Urothelium cell line (cell line): Measurements from ENCODE around the gene MYL10.
A peak's percentile ranks its signal among the peaks of the same experiment; 100 is the strongest.
"Not testable (repeated sequence)": the region's sequence is repeated elsewhere in the genome, so short reads cannot be mapped to it uniquely, and the experiment has no call there.

Experiments used
- DNase-seq: peaks from one replicate; pipeline ENCODE4 v3.0.0; 2011; ENCODE audit warnings: low spot score, mixed read lengths
- FAIRE-seq: peaks from 2 replicates; lab custom pipeline; 2011; peaks lifted over from hg19 to GRCh38; lab: Jason Lieb, UNC

MYL10 gene

GRCh38 chr7:101657171-101657570 lies 28.1 kb upstream of the MYL10 start:
- DNase-seq: no peak
- no peak for FAIRE-seq

- DNase-seq (no peak), FAIRE-seq (no peak)
Measured at GRCh38 chr7:101651112-101651511, 22.0 kb upstream of the MYL10 start.

GRCh38 chr7:101650579-101651081 lies 21.5 kb upstream of the MYL10 start:
- FAIRE-seq (peak; percentile 55), DNase-seq (no peak)

- not testable (repeated sequence) for FAIRE-seq, DNase-seq
Measured at GRCh38 chr7:101647876-101648275, 18.8 kb upstream of the MYL10 start.

GRCh38 chr7:101645951-101646350 lies 16.9 kb upstream of the MYL10 start:
- DNase-seq: no peak
- no peak for FAIRE-seq

- FAIRE-seq (no peak), DNase-seq (no peak)
Measured at GRCh38 chr7:101644879-101645278, 15.8 kb upstream of the MYL10 start.

GRCh38 chr7:101639127-101639526 lies 10.0 kb upstream of the MYL10 start:
- not testable (repeated sequence) for DNase-seq, FAIRE-seq

- DNase-seq (no peak), FAIRE-seq (no peak)
Measured at GRCh38 chr7:101636822-101637623, 7.9 kb upstream of the MYL10 start.

- DNase-seq: no peak
- no peak for FAIRE-seq
Measured at GRCh38 chr7:101635484-101635883, 6.4 kb upstream of the MYL10 start.

GRCh38 chr7:101634196-101634717 lies 5.2 kb upstream of the MYL10 start:
- DNase-seq (no peak), FAIRE-seq (no peak)

GRCh38 chr7:101633511-101633910 lies 4.4 kb upstream of the MYL10 start:
- DNase-seq (no peak), FAIRE-seq (no peak)

GRCh38 chr7:101632641-101633040 lies 3.5 kb upstream of the MYL10 start:
- DNase-seq (no peak), FAIRE-seq (peak; percentile 27)

GRCh38 chr7:101631224-101631714 lies 2.2 kb upstream of the MYL10 start:
- peak; percentile 5 for FAIRE-seq

GRCh38 chr7:101630591-101630990 lies 1.5 kb upstream of the MYL10 start:
- FAIRE-seq (no peak), DNase-seq (peak; percentile 89)

More at GRCh38 chr7:101631224-101631714, 2.2 kb upstream of the MYL10 start:
- DNase-seq: peak; percentile 82

- DNase-seq: no peak
- FAIRE-seq: peak; percentile 27
Measured at GRCh38 chr7:101628522-101628921, 574 bp downstream of the MYL10 start.

GRCh38 chr7:101626758-101627157 lies 2.3 kb downstream of the MYL10 start:
- no peak for DNase-seq

GRCh38 chr7:101626069-101626671 lies 2.9 kb downstream of the MYL10 start:
- FAIRE-seq (no peak), DNase-seq (no peak)

More at GRCh38 chr7:101626758-101627157, 2.3 kb downstream of the MYL10 start:
- FAIRE-seq: no peak

GRCh38 chr7:101625031-101625791 lies 3.9 kb downstream of the MYL10 start:
- FAIRE-seq (no peak), DNase-seq (peak; percentile 60)

- DNase-seq (peak; percentile 58), FAIRE-seq (peak; percentile 93)
Measured at GRCh38 chr7:101624246-101625001, 4.7 kb downstream of the MYL10 start.

GRCh38 chr7:101622609-101623173 lies 6.4 kb downstream of the MYL10 start:
- FAIRE-seq: no peak
- DNase-seq: no peak
